ENCODE data around the gene LRCH1. TPM values are rescaled to one million over a fixed set of nuclear protein-coding genes. Genes with fewer than 3 reads are reported as not detected.

The LRCH1 gene
- total and polyA plus RNA-seq, 2 of the 13 experiments (the other 11 are each of a cell fraction or from before 2014, with no cell fraction given) = 4.1 to 12.6 TPM

- ChIA-PET CTCF (ENCODE audit: low intra/inter-chr PET ratio, low total read pairs) (interaction anchor here (0.7 kb wide), 1 partner anchor 225 kb away, joined by 4 read pairs; no protein-coding TSS in a partner anchor), POLR2A (no interaction called here)
- TF ChIP-seq ZNF207 (IDR thresholded peaks at IDR 0.05; ENCODE audit: borderline replicate concordance) (no peak), NFRKB (IDR thresholded peaks at IDR 0.05) (no peak), ZNF704 (CRISPR knock-in tag; IDR thresholded peaks at IDR 0.05; ENCODE audit: borderline replicate concordance) (no peak), ZNF407 (CRISPR knock-in tag; IDR thresholded peaks at IDR 0.05; ENCODE audit: not compliant biosample characterization) (no peak)
- no peak for DNase-seq (ENCODE audit: low spot score)
- 88% methylated on average over 1 of the region's 1 CpG for WGBS (ENCODE audit: low lambda C conversion rate)
- Histone ChIP-seq H3K36me3 (replicated peaks in 1 of 2; ENCODE audit: control insufficient read depth in 1 of 2, insufficient read depth in 2 of 2, low read length in 2 of 2) (peaks cover 2 to 22% of the 10 kb centered on the region in 2 experiments; a peak in 4 of 5 replicates), H3K4me1 (ENCODE audit: insufficient read depth, low read length) (peaks cover 15% of the 10 kb centered on the region), H2AFZ (ENCODE audit: low read length) (no peak overlapping the region), H4K20me1 (ENCODE audit: insufficient read depth, low read length) (no peaks in the 10 kb centered on the region), H3K79me2 (ENCODE audit: insufficient read depth, low read length) (no peaks in the 10 kb centered on the region), H3K27ac (ENCODE audit: extremely low read length, insufficient read depth, low read length) (no peak overlapping the region), H3K9ac (ENCODE audit: insufficient read depth, low read depth, low read length) (no peak overlapping the region), H3K27me3 (ENCODE audit: control insufficient read depth in 1 of 2, insufficient read depth in 2 of 2, low read length in 2 of 2) (no peaks in the 10 kb centered on the region), H3K9me3 (ENCODE audit: low read length) (no peaks in the 10 kb centered on the region), H3K4me2 (ENCODE audit: low read depth, low read length) (no peak overlapping the region), H3K4me3 (replicated peaks in 1 of 3; ENCODE audit: insufficient read depth in 1 of 3, low read depth in 2 of 3, low read length in 3 of 3) (no peak overlapping the region)
- FAIRE-seq = no peak
- no TSS peak for BruUV-seq (replicated peaks)
- no peak for ATAC-seq
- intact Hi-C loops (cut with micrococcal nuclease; ENCODE audit: unreplicated experiment) = no loop called here
- in situ Hi-C loops (cut with HindIII; ENCODE audit: extremely low pct_ligation_motif_present, low pct_unique_long_range_greater_than_20kb) = no loop called here
Observed at GRCh38 chr13:46716821-46717220, 163.9 kb downstream of the LRCH1 start.

All from HepG2 (cell line).